HG02763 (cell line): Measurements from ENCODE around the gene PIP4K2A.

Experiments
- ATAC-seq: cut with Tn5 transposase; IDR thresholded peaks from one replicate; pipeline ENCODE4 v1.9.1; 2021; ENCODE audit warnings: mild to moderate bottlenecking, moderate library complexity; ENCODE audit not compliant: unreplicated experiment

The PIP4K2A gene

GRCh38 chr10:22491931-22492615 lies 222.3 kb downstream of the PIP4K2A start:
- ATAC-seq, result no peak

- ATAC-seq, result no peak
Observed at GRCh38 chr10:22491480-22491879, 222.9 kb downstream of the PIP4K2A start.

GRCh38 chr10:22489975-22490374 lies 224.4 kb downstream of the PIP4K2A start:
- no peak for ATAC-seq

- no peak for ATAC-seq
Observed at GRCh38 chr10:22489467-22489866, 224.9 kb downstream of the PIP4K2A start.

GRCh38 chr10:22486431-22486830 lies 227.9 kb downstream of the PIP4K2A start:
- ATAC-seq, result no peak
